Effector memory CD4-positive, alpha-beta T cell (primary cell): ENCODE results near the gene CASP10.
"Not testable (repeated sequence)": the region's sequence is repeated elsewhere in the genome, so short reads cannot be mapped to it uniquely, and the experiment has no call there.

ENCODE experiments used
- DNase-seq, 3 donors: peaks; one replicate each; pipeline ENCODE4 v3.0.0-alpha.2; 2020
- H3K27ac ChIP-seq: 2 replicates; pipeline ENCODE4 v1.7.0; 2013; ENCODE audit warnings: mild to moderate bottlenecking, low read length, moderate library complexity; ENCODE audit not compliant: insufficient read depth, poor library complexity, severe bottlenecking
- H3K27me3 ChIP-seq: replicated peaks from 2 replicates; pipeline ENCODE4 v1.7.0; 2013; ENCODE audit warnings: mild to moderate bottlenecking, low read length; ENCODE audit not compliant: insufficient read depth, control insufficient read depth, poor library complexity, severe bottlenecking
- H3K36me3 ChIP-seq: 2 replicates; pipeline ENCODE4 v1.7.0; 2013; ENCODE audit warnings: mild to moderate bottlenecking, low read length, moderate library complexity; ENCODE audit not compliant: control insufficient read depth, insufficient read depth
- H3K4me1 ChIP-seq: 2 replicates; pipeline ENCODE4 v1.7.0; 2013; ENCODE audit warnings: low read length, mild to moderate bottlenecking; ENCODE audit not compliant: control insufficient read depth, insufficient read depth, poor library complexity, severe bottlenecking
- H3K4me3 ChIP-seq: 2 replicates; pipeline ENCODE4 v1.7.0; 2013; ENCODE audit warnings: low read length, low read depth, mild to moderate bottlenecking; ENCODE audit not compliant: insufficient read depth, poor library complexity, severe bottlenecking
- H3K9me3 ChIP-seq: 2 replicates; pipeline ENCODE4 v1.7.0; 2013; ENCODE audit warnings: mild to moderate bottlenecking, low read length, moderate library complexity; ENCODE audit not compliant: control insufficient read depth
- total RNA-seq, 3 donors: gene quantifications; one replicate each; lab custom pipeline; 2026; lab: John Stamatoyannopoulos, UW

CASP10 gene, protein sequence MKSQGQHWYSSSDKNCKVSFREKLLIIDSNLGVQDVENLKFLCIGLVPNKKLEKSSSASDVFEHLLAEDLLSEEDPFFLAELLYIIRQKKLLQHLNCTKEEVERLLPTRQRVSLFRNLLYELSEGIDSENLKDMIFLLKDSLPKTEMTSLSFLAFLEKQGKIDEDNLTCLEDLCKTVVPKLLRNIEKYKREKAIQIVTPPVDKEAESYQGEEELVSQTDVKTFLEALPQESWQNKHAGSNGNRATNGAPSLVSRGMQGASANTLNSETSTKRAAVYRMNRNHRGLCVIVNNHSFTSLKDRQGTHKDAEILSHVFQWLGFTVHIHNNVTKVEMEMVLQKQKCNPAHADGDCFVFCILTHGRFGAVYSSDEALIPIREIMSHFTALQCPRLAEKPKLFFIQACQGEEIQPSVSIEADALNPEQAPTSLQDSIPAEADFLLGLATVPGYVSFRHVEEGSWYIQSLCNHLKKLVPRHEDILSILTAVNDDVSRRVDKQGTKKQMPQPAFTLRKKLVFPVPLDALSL
- 33.7 to 56.9 (median 41.5) reads per million in 3 donors for total RNA-seq

DNA sequence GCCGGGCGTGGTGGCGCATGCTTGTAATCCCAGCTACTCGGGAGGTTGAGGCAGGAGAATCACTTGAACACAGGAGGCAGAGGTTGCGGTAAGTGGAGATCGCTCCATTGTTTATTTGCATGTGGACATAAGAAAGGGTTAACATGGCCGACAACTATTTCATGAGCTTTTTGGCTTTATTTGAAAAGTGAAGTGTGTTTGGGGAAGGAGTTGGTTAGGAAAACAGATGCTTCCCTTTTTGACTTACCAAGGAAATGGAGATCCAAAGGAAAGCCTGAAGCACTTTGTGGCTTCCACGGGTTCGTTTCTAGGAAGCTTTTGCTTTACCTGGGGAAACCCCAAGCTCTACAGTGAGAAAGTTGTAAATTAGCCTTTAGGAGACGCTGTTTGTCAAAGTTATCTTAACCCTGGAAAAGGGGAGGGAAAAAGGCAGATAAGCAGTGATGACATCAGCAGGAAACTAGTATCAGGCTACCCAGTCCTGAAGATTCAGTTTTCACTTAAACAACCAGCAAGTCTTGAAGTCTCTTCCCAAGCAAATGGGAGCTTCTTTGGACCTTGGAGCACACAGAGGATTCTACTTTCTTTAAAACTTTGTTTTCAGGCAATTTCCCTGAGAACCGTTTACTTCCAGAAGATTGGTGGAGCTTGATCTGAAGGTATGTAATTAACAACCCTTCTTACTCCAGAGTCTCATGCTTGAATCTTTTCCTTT, at the start of gene CASP10:
CASP10 (plus strand) TSS at position 492 of the 715 bp plus-strand sequence. CDS start 2,637 bp downstream, outside the sequence.
- Histone ChIP-seq H3K4me3 (peak within 1 kb of the TSS; percentile 83), H3K27ac (peak within 1 kb of the TSS; percentile 88), H3K27me3 (no peaks in the 10 kb centered on the region), H3K9me3 (no peaks in the 10 kb centered on the region), H3K4me1 (peaks cover 21% of the 10 kb centered on the region), H3K36me3 (peaks cover 7% of the 10 kb centered on the region)
- peak in 1 of 3 donors; percentile 21 for DNase-seq

- Histone ChIP-seq H3K27me3 (no peaks in the 10 kb centered on the region), H3K27ac (no peak overlapping the region), H3K4me3 (no peak overlapping the region), H3K36me3 (peaks cover 52% of the 10 kb centered on the region), H3K4me1 (peaks cover 30% of the 10 kb centered on the region), H3K9me3 (no peaks in the 10 kb centered on the region)
- DNase-seq, result no peak
These were observed 47.6 kb upstream of the CASP10 start for GRCh38 chr2:201135386-201135785.

- Histone ChIP-seq H3K27ac (no peak overlapping the region), H3K9me3 (no peaks in the 10 kb centered on the region), H3K4me1 (peaks cover 16% of the 10 kb centered on the region), H3K36me3 (peaks cover 62% of the 10 kb centered on the region), H3K27me3 (no peaks in the 10 kb centered on the region), H3K4me3 (no peak overlapping the region)
- DNase-seq, result no peak
These were observed 46.0 kb upstream of the CASP10 start for GRCh38 chr2:201136889-201137321.

DNA sequence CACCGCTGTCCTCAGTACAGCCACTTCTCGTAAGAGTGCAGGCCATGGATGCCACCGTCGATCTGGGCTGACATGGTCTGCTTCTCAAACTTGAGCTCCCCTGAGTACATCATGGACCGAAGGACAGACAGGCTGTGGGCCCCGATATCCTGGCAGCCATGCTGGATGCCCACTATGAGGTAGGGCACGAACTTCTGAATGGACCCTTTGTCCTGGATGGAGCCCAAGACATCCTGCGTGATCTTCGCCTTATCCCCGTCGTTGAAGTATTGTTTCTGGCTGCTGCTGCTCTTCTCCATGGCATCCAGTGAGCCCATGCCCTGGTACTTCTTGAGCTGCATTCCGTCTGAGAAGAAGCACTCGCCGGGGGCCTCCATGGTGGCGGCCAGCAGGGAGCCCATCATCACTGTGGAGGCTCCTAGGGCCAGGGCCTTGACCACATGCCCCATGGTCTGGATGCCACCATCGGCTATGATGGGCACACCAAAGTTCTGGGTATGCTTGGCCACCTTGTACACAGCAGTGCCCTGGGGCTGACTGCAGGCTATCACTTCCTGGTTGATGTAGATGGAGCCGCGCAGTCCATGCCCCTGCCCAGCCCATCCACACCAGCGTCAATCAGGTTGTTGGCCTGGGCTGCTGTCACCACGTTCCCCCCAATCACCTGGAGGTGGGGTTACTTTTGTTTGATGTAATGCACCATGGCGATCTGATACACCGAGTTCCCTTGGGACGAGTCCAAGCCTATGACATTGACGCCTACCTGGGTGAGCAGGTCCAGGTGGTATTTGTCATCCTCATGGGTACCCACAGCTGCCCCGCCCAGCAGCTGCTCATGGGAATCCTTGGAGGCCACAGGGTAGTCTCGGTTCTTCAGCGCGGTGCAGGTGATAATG, 45.2 kb upstream of the CASP10 start:
- Histone ChIP-seq H3K27ac (no peak overlapping the region), H3K27me3 (no peaks in the 10 kb centered on the region), H3K4me3 (no peak overlapping the region), H3K9me3 (no peaks in the 10 kb centered on the region), H3K4me1 (peaks cover 7% of the 10 kb centered on the region), H3K36me3 (peaks cover 66% of the 10 kb centered on the region)
- no peak for DNase-seq

GRCh38 chr2:201138401-201138970, 44.5 kb upstream of the CASP10 start:
- peaks cover 67% of the 10 kb centered on the region for H3K36me3 ChIP-seq

DNA sequence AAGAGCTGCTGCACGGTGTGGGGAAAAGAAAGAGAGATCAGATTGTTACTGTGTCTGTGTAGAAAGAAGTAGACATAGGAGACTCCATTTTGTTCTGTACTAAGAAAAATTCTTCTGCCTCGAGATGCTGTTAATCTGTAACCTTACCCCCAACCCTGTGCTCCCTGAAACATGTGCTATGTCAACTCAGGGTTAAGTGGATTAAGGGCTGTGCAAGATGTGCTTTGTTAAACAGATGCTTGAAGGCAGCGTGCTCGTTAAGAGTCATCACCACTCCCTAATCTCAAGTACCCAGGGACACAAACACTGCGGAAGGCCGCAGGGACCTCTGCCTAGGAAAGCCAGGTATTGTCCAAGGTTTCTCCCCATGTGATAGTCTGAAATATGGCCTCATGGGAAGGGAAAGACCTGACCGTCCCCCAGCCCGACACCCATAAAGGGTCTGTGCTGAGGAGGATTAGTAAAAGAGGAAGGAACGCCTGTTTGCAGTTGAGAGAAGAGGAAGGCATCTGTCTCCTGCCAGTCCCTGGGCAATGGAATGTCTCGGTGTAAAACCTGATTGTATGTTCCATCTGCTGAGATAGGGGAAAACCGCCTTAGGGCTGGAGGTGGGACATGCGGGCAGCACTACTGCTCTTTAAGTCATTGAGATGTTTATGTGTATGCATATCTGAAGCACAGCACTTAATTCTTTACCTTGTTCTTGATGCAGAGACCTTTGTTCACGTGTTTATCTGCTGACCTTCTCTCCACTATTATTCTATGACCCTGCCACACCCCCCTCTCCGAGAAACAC, 43.8 kb upstream of the CASP10 start:
- DNase-seq, H3K4me3 ChIP-seq, H3K4me1 ChIP-seq, H3K9me3 ChIP-seq, H3K27me3 ChIP-seq, H3K27ac ChIP-seq: not testable (repeated sequence)
- H3K36me3 ChIP-seq, result peaks cover 68% of the 10 kb centered on the region

More at GRCh38 chr2:201138401-201138970, 44.5 kb upstream of the CASP10 start:
- Histone ChIP-seq H3K4me3 (no peak overlapping the region), H3K27me3 (no peaks in the 10 kb centered on the region), H3K4me1 (no peaks in the 10 kb centered on the region), H3K9me3 (no peaks in the 10 kb centered on the region), H3K27ac (no peak overlapping the region)
- DNase-seq, result no peak

DNA sequence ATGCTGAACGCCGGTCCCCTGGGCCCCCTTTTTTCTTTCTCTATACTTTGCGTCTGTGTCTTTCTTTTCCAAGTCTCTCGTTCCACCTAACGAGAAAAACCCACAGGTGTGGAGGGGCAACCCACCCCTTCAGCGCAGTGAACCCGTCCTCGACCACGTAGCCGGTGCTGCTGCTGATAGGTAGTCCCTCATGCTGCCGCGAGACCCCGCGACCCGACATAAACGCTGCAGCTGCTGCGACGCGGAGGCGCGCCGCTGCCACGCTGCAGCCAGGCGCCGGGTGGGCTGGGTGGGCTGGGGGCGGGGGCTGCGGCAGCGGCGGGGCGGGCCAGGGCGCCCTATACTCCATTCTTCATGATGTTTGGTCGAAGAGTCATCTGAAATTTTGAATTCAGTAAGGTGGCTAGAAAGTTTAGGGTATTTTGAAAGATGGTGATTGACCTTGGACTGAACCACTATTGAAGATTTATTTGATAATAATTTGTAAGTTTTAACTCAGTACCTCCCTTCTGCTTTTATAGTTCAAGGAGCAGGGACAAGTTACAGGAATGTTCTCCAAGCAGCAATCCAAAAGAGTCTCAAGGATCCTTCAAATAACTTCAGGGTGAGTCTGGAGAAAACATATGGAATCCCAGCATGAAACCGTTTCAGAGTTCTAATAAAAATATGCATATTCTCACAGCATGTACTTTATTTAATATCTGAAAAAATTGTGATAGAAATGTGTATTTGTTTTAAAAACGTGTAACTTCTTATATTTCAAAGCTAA, 42.9 kb upstream of the CASP10 start:
- H3K36me3 ChIP-seq, result peaks cover 67% of the 10 kb centered on the region
- no peak for DNase-seq
- no peak overlapping the region for H3K4me3 ChIP-seq
- no peaks in the 10 kb centered on the region for H3K9me3 ChIP-seq
- H3K27ac ChIP-seq, result no peak overlapping the region
- no peaks in the 10 kb centered on the region for H3K4me1 ChIP-seq
- H3K27me3 ChIP-seq, result no peaks in the 10 kb centered on the region

DNA sequence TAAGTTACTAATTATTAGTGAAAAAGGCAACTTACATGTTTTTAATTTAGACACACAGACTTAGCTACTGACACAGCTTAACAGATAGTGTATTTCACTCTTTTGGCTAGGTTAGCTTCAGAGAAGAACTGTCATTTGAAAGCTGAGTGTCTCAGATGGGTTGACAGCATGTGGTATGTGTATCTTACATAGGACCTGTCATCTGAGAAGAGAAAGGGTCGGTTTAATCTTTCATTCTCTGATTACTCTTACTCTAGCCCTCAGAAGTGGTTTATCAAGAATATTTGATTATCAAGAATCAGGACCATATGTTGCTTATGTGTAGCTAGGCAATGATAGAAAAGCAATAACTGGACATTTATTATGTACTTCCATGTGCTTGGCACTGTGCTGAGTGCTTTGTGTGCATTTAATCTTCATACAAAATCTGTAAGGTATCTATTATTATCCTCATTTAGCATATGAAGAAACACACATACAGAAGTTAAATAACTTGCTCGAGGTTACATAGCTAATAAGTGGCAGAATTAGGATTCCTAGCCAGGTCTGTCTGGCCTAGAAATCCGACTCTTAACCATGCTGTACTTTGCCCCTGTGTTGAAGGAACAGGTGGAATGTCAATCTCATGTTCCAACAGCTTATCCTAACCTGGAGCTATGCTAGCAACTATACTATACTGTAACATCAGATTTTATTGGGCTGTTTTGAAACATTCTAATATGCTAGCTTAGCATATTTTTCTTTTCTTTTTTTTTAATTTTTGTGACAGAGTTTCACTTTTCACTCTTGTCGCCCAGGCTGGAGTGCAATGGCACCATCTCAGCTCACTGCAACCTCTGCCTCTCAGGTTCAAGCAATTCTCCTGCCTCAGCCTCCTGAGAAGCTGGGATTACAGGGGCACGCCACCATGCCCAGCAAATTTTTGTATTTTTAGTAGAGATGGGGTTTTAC, 38.6 kb upstream of the CASP10 start:
- no peaks in the 10 kb centered on the region for H3K4me1 ChIP-seq
- DNase-seq, result no peak
- H3K36me3 ChIP-seq, result peaks cover 53% of the 10 kb centered on the region
- H3K9me3 ChIP-seq, result no peaks in the 10 kb centered on the region
- no peak overlapping the region for H3K27ac ChIP-seq
- no peaks in the 10 kb centered on the region for H3K27me3 ChIP-seq
- no peak overlapping the region for H3K4me3 ChIP-seq
